Naive thymus-derived CD4-positive, alpha-beta T cell (primary cell): ENCODE data around the gene ABITRAM. TPM values are rescaled to one million over a fixed set of nuclear protein-coding genes. Genes with fewer than 3 reads are reported as not detected.
A peak's percentile ranks its signal among the peaks of the same experiment; 100 is the strongest.
"Not testable (repeated sequence)": the region's sequence is repeated elsewhere in the genome, so short reads cannot be mapped to it uniquely, and the experiment has no call there.

Experiments
- ATAC-seq: fragments of 150-1000 bp; cut with Tn5 transposase; 2 replicates; pipeline ENCODE4 v1.10.0; 2021; ENCODE audit warnings: mild to moderate bottlenecking, moderate library complexity
- CTCF ChIA-PET: fragments of 350-600 bp; sonication (Branson Sonifier 250); formaldehyde crosslinking; loops from one replicate; lab custom pipeline; 2021; ENCODE audit warnings: antibody characterized with exemption; lab: Charles Lee
- POLR2A ChIA-PET: fragments of 350-600 bp; sonication (Branson Sonifier 250); formaldehyde crosslinking; loops from one replicate; lab custom pipeline; 2021; ENCODE audit warnings: antibody characterized with exemption, inconsistent platforms; lab: Charles Lee
- DNase-seq, 9 donors: peaks; one replicate each; pipeline versions ENCODE4 v3.0.0 to v3.0.0-alpha.2; 2020 to 2022; ENCODE audit warnings: mixed read lengths in 1 of 9
- H3K27ac ChIP-seq: one replicate; pipeline ENCODE4 v1.7.0; 2013; ENCODE audit warnings: mild to moderate bottlenecking, low read depth, low read length, moderate library complexity
- H3K27me3 ChIP-seq, 2 donors: one replicate each; pipeline ENCODE4 v1.7.0; 2013; ENCODE audit warnings: low read length in 2 of 2, mild to moderate bottlenecking in 2 of 2, moderate library complexity in 2 of 2; ENCODE audit not compliant: control insufficient read depth in 2 of 2, insufficient read depth in 2 of 2
- H3K36me3 ChIP-seq, 3 experiments: 1 replicate in 2 of 3; 2 replicates in 1 of 3; pipeline ENCODE4 v1.7.0; 2013; ENCODE audit warnings: low read length in 3 of 3, mild to moderate bottlenecking in 3 of 3, moderate library complexity in 1 of 3; ENCODE audit not compliant: insufficient read depth in 3 of 3, control insufficient read depth in 2 of 3
- H3K4me1 ChIP-seq, 2 donors: one replicate each; pipeline ENCODE4 v1.7.0; 2013; ENCODE audit warnings: low read length in 2 of 2, mild to moderate bottlenecking in 2 of 2, moderate library complexity in 1 of 2; ENCODE audit not compliant: control insufficient read depth in 2 of 2, insufficient read depth in 2 of 2
- H3K4me3 ChIP-seq: 2 replicates; pipeline ENCODE4 v1.7.0; 2013; ENCODE audit warnings: mild to moderate bottlenecking, low read length
- H3K9me3 ChIP-seq, 3 experiments: 1 replicate in 2 of 3; 2 replicates in 1 of 3; pipeline ENCODE4 v1.7.0; 2013; ENCODE audit warnings: low read length in 3 of 3; ENCODE audit not compliant: control insufficient read depth in 2 of 3
- H3K27ac Mint-ChIP-seq, 9 donors: one replicate each; pipeline ENCODE4 v1.8.0; 2020 to 2022; ENCODE audit warnings: mixed read lengths in 9 of 9, mild to moderate bottlenecking in 8 of 9, moderate library complexity in 5 of 9, inconsistent platforms in 2 of 9
- H3K27me3 Mint-ChIP-seq, 5 donors: one replicate each; pipeline ENCODE4 v1.8.0; 2021 to 2022; ENCODE audit warnings: mixed read lengths in 5 of 5, mild to moderate bottlenecking in 1 of 5
- H3K36me3 Mint-ChIP-seq, 5 donors: one replicate each; pipeline ENCODE4 v1.8.0; 2020 to 2022; ENCODE audit warnings: mixed read lengths in 5 of 5, mild to moderate bottlenecking in 3 of 5, inconsistent platforms in 1 of 5
- H3K4me1 Mint-ChIP-seq, 7 donors: one replicate each; pipeline ENCODE4 v1.8.0; 2020 to 2022; ENCODE audit warnings: mixed read lengths in 7 of 7, mild to moderate bottlenecking in 3 of 7, inconsistent platforms in 1 of 7
- H3K4me3 Mint-ChIP-seq, 10 donors: one replicate each; pipeline ENCODE4 v1.8.0; 2020 to 2022; ENCODE audit warnings: mild to moderate bottlenecking in 10 of 10, mixed read lengths in 10 of 10, moderate library complexity in 6 of 10, inconsistent platforms in 2 of 10
- H3K9me3 Mint-ChIP-seq, 11 donors: one replicate each; pipeline ENCODE4 v1.8.0; 2020 to 2022; ENCODE audit warnings: mixed read lengths in 11 of 11, mild to moderate bottlenecking in 4 of 11, inconsistent platforms in 1 of 11, moderate library complexity in 1 of 11
- intact Hi-C, 2 donors: fragments of 100-400 bp; cut with micrococcal nuclease; formaldehyde crosslinking; loops; one replicate each; pipeline ENCODE4 v1.15.1; 2023
- polyA plus RNA-seq, 2 donors: library from polyadenylated mRNA; unstranded; fragments of 300-500 nt; fragmentation: Illumina TruSeq; gene quantifications; one replicate each; pipeline ENCODE4 v1.2.3, GENCODE V29; 2021
- total RNA-seq, 6 experiments: library from RNA in 5 of 6; stranded (reverse) in 5 of 6; gene quantifications; 1 replicate in 5 of 6; 2 replicates in 1 of 6; pipeline ENCODE4 v1.2.3 and lab custom pipeline; 2021 to 2026

Gene ABITRAM
- total and polyA plus RNA-seq, 7 experiments from 2014 or later, result 10.1 to 20.3 (median 12.8) TPM

- H3K4me3 Mint-ChIP-seq, result no peak overlapping the region
- ATAC-seq (no peak), DNase-seq (no peak)
- no peaks in the 10 kb centered on the region for H3K9me3 Mint-ChIP-seq
- no peak overlapping the region for H3K4me3 ChIP-seq
- no peaks in the 10 kb centered on the region for H3K4me1 Mint-ChIP-seq
- ChIA-PET CTCF (interaction anchor here (0.6 kb wide), 1 partner anchor 31 kb away, joined by 4 read pairs; no protein-coding TSS in a partner anchor), POLR2A (no interaction called here)
- H3K36me3 Mint-ChIP-seq, result peaks cover 14 to 77% (median 61%) of the 10 kb centered on the region in 5 donors
- H3K4me1 ChIP-seq, result no peaks in the 10 kb centered on the region
- no peak overlapping the region for H3K27ac ChIP-seq
- H3K36me3 ChIP-seq, result peaks cover 29 to 84% (median 31%) of the 10 kb centered on the region in 3 experiments
- peak overlapping the region in 1 of 9 donors; percentile 33 for H3K27ac Mint-ChIP-seq
- no peaks in the 10 kb centered on the region for H3K27me3 ChIP-seq
- intact Hi-C loops, result no loop called here
- no peaks in the 10 kb centered on the region for H3K27me3 Mint-ChIP-seq
- no peaks in the 10 kb centered on the region for H3K9me3 ChIP-seq
These were observed 39.8 kb upstream of the ABITRAM start for GRCh38 chr9:108894225-108894997.

- Mint-ChIP-seq H3K4me1 (no peaks in the 10 kb centered on the region), H3K36me3 (peaks cover 21 to 77% (median 57%) of the 10 kb centered on the region in 5 donors), H3K4me3 (no peak overlapping the region), H3K27ac (peak overlapping the region in 1 of 9 donors; percentile 5), H3K9me3 (no peaks in the 10 kb centered on the region), H3K27me3 (no peaks in the 10 kb centered on the region)
- DNase-seq, result no peak
- ChIA-PET POLR2A (no interaction called here), CTCF (no interaction called here)
- Histone ChIP-seq H3K4me1 (no peaks in the 10 kb centered on the region), H3K27me3 (no peaks in the 10 kb centered on the region), H3K4me3 (no peak overlapping the region), H3K9me3 (no peaks in the 10 kb centered on the region), H3K27ac (no peak overlapping the region), H3K36me3 (peaks cover 26 to 84% (median 28%) of the 10 kb centered on the region in 3 experiments)
- intact Hi-C loops, result no loop called here
- ATAC-seq, result no peak
These were observed 36.7 kb upstream of the ABITRAM start for GRCh38 chr9:108897324-108898096.

GRCh38 chr9:108899023-108899695 is 35.0 kb upstream of the ABITRAM start:
- H3K9me3 ChIP-seq, H3K9me3 Mint-ChIP-seq, CTCF ChIA-PET, H3K4me1 Mint-ChIP-seq, intact Hi-C loops, ATAC-seq, H3K4me3 ChIP-seq, H3K27ac ChIP-seq, H3K4me3 Mint-ChIP-seq, POLR2A ChIA-PET, H3K4me1 ChIP-seq, H3K27ac Mint-ChIP-seq, H3K27me3 Mint-ChIP-seq, H3K27me3 ChIP-seq, DNase-seq: not testable (repeated sequence)
- H3K36me3 Mint-ChIP-seq, result peaks cover 30 to 84% (median 59%) of the 10 kb centered on the region in 5 donors
- H3K36me3 ChIP-seq, result peaks cover 28 to 84% (median 29%) of the 10 kb centered on the region in 3 experiments

- POLR2A ChIA-PET, result no interaction called here
- peaks cover 27 to 83% (median 33%) of the 10 kb centered on the region in 3 experiments for H3K36me3 ChIP-seq
These were observed 34.0 kb upstream of the ABITRAM start for GRCh38 chr9:108900176-108900575.

GRCh38 chr9:108903420-108904103 is 30.6 kb upstream of the ABITRAM start:
- H3K9me3 Mint-ChIP-seq, result no peaks in the 10 kb centered on the region
- peak; percentile 44 for ATAC-seq
- intact Hi-C loops, result loop anchor here in 1 of 2 donors (5.0 kb wide), 1 partner anchor 49 kb away; no protein-coding TSS in a partner anchor
- H3K4me3 ChIP-seq, result no peak overlapping the region
- ChIA-PET POLR2A (no interaction called here), CTCF (no interaction called here)
- no peaks in the 10 kb centered on the region for H3K27me3 Mint-ChIP-seq
- H3K36me3 ChIP-seq, result peaks cover 27 to 83% (median 28%) of the 10 kb centered on the region in 3 experiments
- no peaks in the 10 kb centered on the region for H3K9me3 ChIP-seq
- H3K27me3 ChIP-seq, result no peaks in the 10 kb centered on the region
- peaks cover 0 to under 1% (median 0%) of the 10 kb centered on the region in 7 donors for H3K4me1 Mint-ChIP-seq
- H3K27ac Mint-ChIP-seq, result no peak overlapping the region
- no peak overlapping the region for H3K27ac ChIP-seq
- H3K4me3 Mint-ChIP-seq, result no peak overlapping the region
- H3K36me3 Mint-ChIP-seq, result peaks cover 29 to 73% (median 48%) of the 10 kb centered on the region in 5 donors
- no peak for DNase-seq
- H3K4me1 ChIP-seq, result no peaks in the 10 kb centered on the region

More at GRCh38 chr9:108900176-108900575, 34.0 kb upstream of the ABITRAM start:
- Histone ChIP-seq H3K9me3 (no peaks in the 10 kb centered on the region), H3K27me3 (no peaks in the 10 kb centered on the region), H3K27ac (no peak overlapping the region), H3K4me1 (no peaks in the 10 kb centered on the region), H3K4me3 (no peak overlapping the region)
- DNase-seq (no peak), ATAC-seq (no peak)
- peaks cover 30 to 82% (median 57%) of the 10 kb centered on the region in 5 donors for H3K36me3 Mint-ChIP-seq
- intact Hi-C loops, result loop anchor here in 1 of 2 donors (5.0 kb wide), 1 partner anchor 52 kb away; no protein-coding TSS in a partner anchor
- H3K4me1 Mint-ChIP-seq, result no peaks in the 10 kb centered on the region
- H3K4me3 Mint-ChIP-seq, result no peak overlapping the region
- CTCF ChIA-PET, result no interaction called here
- no peaks in the 10 kb centered on the region for H3K27me3 Mint-ChIP-seq
- peak overlapping the region in 1 of 9 donors; percentile 1 for H3K27ac Mint-ChIP-seq
- H3K9me3 Mint-ChIP-seq, result no peaks in the 10 kb centered on the region

DNA sequence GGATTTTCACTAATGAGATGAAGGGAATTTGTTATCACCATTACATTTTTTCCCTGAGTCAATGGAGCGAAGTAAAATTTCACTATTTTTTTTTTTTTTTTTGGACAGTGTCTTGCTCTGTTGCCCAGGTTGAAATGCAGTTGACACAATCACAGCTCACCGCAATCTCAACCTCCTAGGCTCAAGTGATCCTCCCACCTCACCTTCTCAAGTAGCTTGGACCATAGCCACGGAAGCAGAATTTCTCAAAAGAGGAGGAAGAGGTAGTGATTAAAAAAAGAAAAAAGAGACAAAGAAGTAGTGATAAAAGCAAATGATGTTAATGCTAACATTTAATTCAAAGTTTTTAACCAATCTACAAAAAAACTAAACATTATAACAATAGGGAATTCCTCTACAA is 30.0 kb upstream of the ABITRAM start:
- Mint-ChIP-seq H3K9me3 (no peaks in the 10 kb centered on the region), H3K27ac (no peak overlapping the region), H3K4me3 (no peak overlapping the region), H3K36me3 (peaks cover 32 to 76% (median 51%) of the 10 kb centered on the region in 5 donors), H3K27me3 (no peaks in the 10 kb centered on the region), H3K4me1 (peaks cover 0 to 6% (median 0%) of the 10 kb centered on the region in 7 donors)
- Histone ChIP-seq H3K4me3 (no peak overlapping the region), H3K27me3 (no peaks in the 10 kb centered on the region), H3K4me1 (no peaks in the 10 kb centered on the region), H3K9me3 (no peaks in the 10 kb centered on the region), H3K36me3 (peaks cover 27 to 89% (median 29%) of the 10 kb centered on the region in 3 experiments), H3K27ac (no peak overlapping the region)
- intact Hi-C loops, result loop anchor here in 1 of 2 donors (5.0 kb wide), 1 partner anchor 48 kb away; no protein-coding TSS in a partner anchor
- POLR2A ChIA-PET, result no interaction called here
- no peak for DNase-seq
- ATAC-seq, result no peak
- CTCF ChIA-PET, result no interaction called here
